ENCODE measurements around the gene STK11IP.

Gene STK11IP

GRCh38 chr2:219557791-219558785, 39.6 kb upstream of the STK11IP start:
- no peaks in the 10 kb centered on the region for H3K36me3 ChIP-seq (ENCODE audit: control insufficient read depth, insufficient read depth, low read length)
- no peak overlapping the region for H3K27ac ChIP-seq (ENCODE audit: low read depth, low read length)
- H3K4me1 ChIP-seq (ENCODE audit: control insufficient read depth, insufficient read depth, low read length), result peaks cover under 1% of the 10 kb centered on the region
- no peaks in the 10 kb centered on the region for H3K27me3 ChIP-seq (ENCODE audit: control insufficient read depth, insufficient read depth, low read length)
- H3K9ac ChIP-seq (ENCODE audit: low read length), result no peak overlapping the region
- no peak overlapping the region for H3K4me3 ChIP-seq (ENCODE audit: low read length)

- H3K27me3 ChIP-seq (ENCODE audit: control insufficient read depth, insufficient read depth, low read length), result no peaks in the 10 kb centered on the region
- H3K4me1 ChIP-seq (ENCODE audit: control insufficient read depth, insufficient read depth, low read length), result no peaks in the 10 kb centered on the region
- H3K4me3 ChIP-seq (ENCODE audit: low read length), result no peak overlapping the region
- no peaks in the 10 kb centered on the region for H3K36me3 ChIP-seq (ENCODE audit: control insufficient read depth, insufficient read depth, low read length)
- no peak overlapping the region for H3K9ac ChIP-seq (ENCODE audit: low read length)
- H3K27ac ChIP-seq (ENCODE audit: low read depth, low read length), result no peak overlapping the region
These were observed 38.3 kb upstream of the STK11IP start for GRCh38 chr2:219559156-219559915.

GRCh38 chr2:219560037-219560892, 37.4 kb upstream of the STK11IP start:
- H3K36me3 ChIP-seq (ENCODE audit: control insufficient read depth, insufficient read depth, low read length), result no peaks in the 10 kb centered on the region
- no peak overlapping the region for H3K4me3 ChIP-seq (ENCODE audit: low read length)
- no peak overlapping the region for H3K27ac ChIP-seq (ENCODE audit: low read depth, low read length)
- no peak overlapping the region for H3K9ac ChIP-seq (ENCODE audit: low read length)
- H3K27me3 ChIP-seq (ENCODE audit: control insufficient read depth, insufficient read depth, low read length), result no peaks in the 10 kb centered on the region
- H3K4me1 ChIP-seq (ENCODE audit: control insufficient read depth, insufficient read depth, low read length), result no peaks in the 10 kb centered on the region

- H3K36me3 ChIP-seq (ENCODE audit: control insufficient read depth, insufficient read depth, low read length), result no peaks in the 10 kb centered on the region
- no peak overlapping the region for H3K27ac ChIP-seq (ENCODE audit: low read depth, low read length)
These were observed 36.8 kb upstream of the STK11IP start for GRCh38 chr2:219560893-219561178.

GRCh38 chr2:219561179-219562048, 36.2 kb upstream of the STK11IP start:
- H3K27me3 ChIP-seq (ENCODE audit: control insufficient read depth, insufficient read depth, low read length), result no peaks in the 10 kb centered on the region
- no peak overlapping the region for H3K4me3 ChIP-seq (ENCODE audit: low read length)
- no peaks in the 10 kb centered on the region for H3K4me1 ChIP-seq (ENCODE audit: control insufficient read depth, insufficient read depth, low read length)
- no peaks in the 10 kb centered on the region for H3K36me3 ChIP-seq (ENCODE audit: control insufficient read depth, insufficient read depth, low read length)
- H3K27ac ChIP-seq (ENCODE audit: low read depth, low read length), result no peak overlapping the region
- no peak overlapping the region for H3K9ac ChIP-seq (ENCODE audit: low read length)

More at GRCh38 chr2:219560893-219561178, 36.8 kb upstream of the STK11IP start:
- no peaks in the 10 kb centered on the region for H3K27me3 ChIP-seq (ENCODE audit: control insufficient read depth, insufficient read depth, low read length)
- no peak overlapping the region for H3K4me3 ChIP-seq (ENCODE audit: low read length)
- H3K4me1 ChIP-seq (ENCODE audit: control insufficient read depth, insufficient read depth, low read length), result no peaks in the 10 kb centered on the region
- no peak overlapping the region for H3K9ac ChIP-seq (ENCODE audit: low read length)

GRCh38 chr2:219562049-219563020, 35.3 kb upstream of the STK11IP start:
- no peaks in the 10 kb centered on the region for H3K27me3 ChIP-seq (ENCODE audit: control insufficient read depth, insufficient read depth, low read length)
- no peaks in the 10 kb centered on the region for H3K4me1 ChIP-seq (ENCODE audit: control insufficient read depth, insufficient read depth, low read length)
- H3K4me3 ChIP-seq (ENCODE audit: low read length), result no peak overlapping the region
- H3K36me3 ChIP-seq (ENCODE audit: control insufficient read depth, insufficient read depth, low read length), result peaks cover 3% of the 10 kb centered on the region
- H3K27ac ChIP-seq (ENCODE audit: low read depth, low read length), result no peak overlapping the region
- H3K9ac ChIP-seq (ENCODE audit: low read length), result no peak overlapping the region

GRCh38 chr2:219563271-219563928, 34.3 kb upstream of the STK11IP start:
- H3K27ac ChIP-seq (ENCODE audit: low read depth, low read length), result no peak overlapping the region
- no peak overlapping the region for H3K9ac ChIP-seq (ENCODE audit: low read length)
- peaks cover 3% of the 10 kb centered on the region for H3K36me3 ChIP-seq (ENCODE audit: control insufficient read depth, insufficient read depth, low read length)
- no peaks in the 10 kb centered on the region for H3K27me3 ChIP-seq (ENCODE audit: control insufficient read depth, insufficient read depth, low read length)
- no peak overlapping the region for H3K4me3 ChIP-seq (ENCODE audit: low read length)
- H3K4me1 ChIP-seq (ENCODE audit: control insufficient read depth, insufficient read depth, low read length), result no peaks in the 10 kb centered on the region

GRCh38 chr2:219565130-219566080, 32.3 kb upstream of the STK11IP start:
- no peak overlapping the region for H3K9ac ChIP-seq (ENCODE audit: low read length)
- no peak overlapping the region for H3K27ac ChIP-seq (ENCODE audit: low read depth, low read length)
- H3K4me1 ChIP-seq (ENCODE audit: control insufficient read depth, insufficient read depth, low read length), result no peaks in the 10 kb centered on the region
- no peaks in the 10 kb centered on the region for H3K27me3 ChIP-seq (ENCODE audit: control insufficient read depth, insufficient read depth, low read length)
- peaks cover 3% of the 10 kb centered on the region for H3K36me3 ChIP-seq (ENCODE audit: control insufficient read depth, insufficient read depth, low read length)
- no peak overlapping the region for H3K4me3 ChIP-seq (ENCODE audit: low read length)

- Histone ChIP-seq H3K4me1 (ENCODE audit: control insufficient read depth, insufficient read depth, low read length) (peaks cover 1% of the 10 kb centered on the region), H3K36me3 (ENCODE audit: control insufficient read depth, insufficient read depth, low read length) (peaks cover 3% of the 10 kb centered on the region), H3K27me3 (ENCODE audit: control insufficient read depth, insufficient read depth, low read length) (no peaks in the 10 kb centered on the region), H3K9ac (ENCODE audit: low read length) (no peak overlapping the region), H3K27ac (ENCODE audit: low read depth, low read length) (no peak overlapping the region), H3K4me3 (ENCODE audit: low read length) (no peak overlapping the region)
These were observed 31.0 kb upstream of the STK11IP start for GRCh38 chr2:219566640-219567039.

- peaks cover 3% of the 10 kb centered on the region for H3K36me3 ChIP-seq (ENCODE audit: control insufficient read depth, insufficient read depth, low read length)
- no peak overlapping the region for H3K27ac ChIP-seq (ENCODE audit: low read depth, low read length)
- no peak overlapping the region for H3K9ac ChIP-seq (ENCODE audit: low read length)
- H3K27me3 ChIP-seq (ENCODE audit: control insufficient read depth, insufficient read depth, low read length), result no peaks in the 10 kb centered on the region
- H3K4me3 ChIP-seq (ENCODE audit: low read length), result no peak overlapping the region
- H3K4me1 ChIP-seq (ENCODE audit: control insufficient read depth, insufficient read depth, low read length), result peaks cover 4% of the 10 kb centered on the region
These were observed 30.5 kb upstream of the STK11IP start for GRCh38 chr2:219567131-219567530.

Measured in rectal smooth muscle tissue (tissue), 1 donor.